Muscle layer of duodenum (tissue), 2 donors: ENCODE measurements around the gene KIAA0825.

Experiments used
- H3K27ac ChIP-seq: one replicate; pipeline ENCODE4 v1.7.0; 2013; ENCODE audit warnings: mild to moderate bottlenecking, low read length
- H3K27me3 ChIP-seq: one replicate; pipeline ENCODE4 v1.7.0; 2013; ENCODE audit warnings: low read depth, mild to moderate bottlenecking, control low read depth, low read length
- H3K36me3 ChIP-seq, 2 donors: one replicate each; pipeline ENCODE4 v1.7.0; 2013; ENCODE audit warnings: low read length in 2 of 2, control low read depth in 1 of 2, mild to moderate bottlenecking in 1 of 2; ENCODE audit not compliant: insufficient read depth in 2 of 2, control insufficient read depth in 1 of 2
- H3K4me1 ChIP-seq, 2 donors: one replicate each; pipeline ENCODE4 v1.7.0; 2013; ENCODE audit warnings: low read length in 2 of 2, mild to moderate bottlenecking in 2 of 2, control low read depth in 1 of 2, moderate library complexity in 1 of 2; ENCODE audit not compliant: insufficient read depth in 2 of 2, control insufficient read depth in 1 of 2
- H3K4me3 ChIP-seq, 2 donors: one replicate each; pipeline ENCODE4 v1.7.0; 2013; ENCODE audit warnings: low read length in 2 of 2, low read depth in 1 of 2, mild to moderate bottlenecking in 1 of 2
- H3K9me3 ChIP-seq, 2 donors: one replicate each; pipeline ENCODE4 v1.7.0; 2013; ENCODE audit warnings: low read length in 2 of 2, control low read depth in 1 of 2, mild to moderate bottlenecking in 1 of 2; ENCODE audit not compliant: control insufficient read depth in 1 of 2
- donor health status: healthy.

KIAA0825 gene

DNA sequence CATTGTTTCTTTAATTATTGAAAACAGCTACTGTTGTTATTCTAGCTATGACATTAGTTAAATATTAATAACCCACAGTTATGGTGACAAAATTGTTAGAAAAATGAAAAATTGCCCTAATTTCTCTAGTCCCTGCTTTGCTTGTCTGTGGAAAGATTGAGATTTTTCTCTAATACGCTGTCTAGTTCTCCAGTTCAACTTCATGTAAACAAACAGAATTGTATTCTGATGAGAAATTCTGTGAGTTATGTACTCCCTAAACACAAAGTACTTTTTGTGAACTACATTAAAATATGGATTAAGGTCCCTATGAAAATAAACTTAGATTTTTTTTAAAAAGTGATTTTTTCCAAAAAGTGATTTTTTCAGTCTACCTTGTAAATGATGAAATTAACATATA lies 8.8 kb upstream of the KIAA0825 start:
- Histone ChIP-seq H3K36me3 (peaks cover 13 to 22% of the 10 kb centered on the region in 2 donors), H3K4me1 (no peaks in the 10 kb centered on the region), H3K9me3 (peaks cover 0 to 3% of the 10 kb centered on the region in 2 donors), H3K27me3 (no peaks in the 10 kb centered on the region), H3K4me3 (no peak overlapping the region), H3K27ac (no peak overlapping the region)

DNA sequence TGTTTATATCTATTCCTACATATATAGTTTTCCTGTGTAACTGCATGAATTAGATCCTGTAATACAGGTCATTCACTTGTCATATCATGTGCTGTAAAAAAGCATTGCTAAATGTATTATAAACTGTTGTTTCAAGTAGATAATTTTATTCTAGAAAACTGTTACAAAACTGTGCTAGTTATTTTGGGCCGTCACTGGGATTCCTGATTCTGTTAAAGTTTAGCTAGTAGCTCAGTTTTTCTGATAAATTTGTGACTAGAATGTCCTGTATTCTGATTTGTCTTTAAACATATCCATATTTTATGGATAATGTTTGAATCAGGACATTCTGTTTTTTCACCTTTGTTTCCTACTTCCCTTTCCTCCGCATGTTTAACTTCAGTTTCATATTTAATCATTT lies 5.5 kb upstream of the KIAA0825 start:
- H3K4me3 ChIP-seq, result no peak overlapping the region
- H3K27me3 ChIP-seq, result no peaks in the 10 kb centered on the region
- no peak overlapping the region for H3K27ac ChIP-seq
- no peaks in the 10 kb centered on the region for H3K9me3 ChIP-seq
- peaks cover 6 to 10% of the 10 kb centered on the region in 2 donors for H3K4me1 ChIP-seq
- H3K36me3 ChIP-seq, result no peaks in the 10 kb centered on the region

DNA sequence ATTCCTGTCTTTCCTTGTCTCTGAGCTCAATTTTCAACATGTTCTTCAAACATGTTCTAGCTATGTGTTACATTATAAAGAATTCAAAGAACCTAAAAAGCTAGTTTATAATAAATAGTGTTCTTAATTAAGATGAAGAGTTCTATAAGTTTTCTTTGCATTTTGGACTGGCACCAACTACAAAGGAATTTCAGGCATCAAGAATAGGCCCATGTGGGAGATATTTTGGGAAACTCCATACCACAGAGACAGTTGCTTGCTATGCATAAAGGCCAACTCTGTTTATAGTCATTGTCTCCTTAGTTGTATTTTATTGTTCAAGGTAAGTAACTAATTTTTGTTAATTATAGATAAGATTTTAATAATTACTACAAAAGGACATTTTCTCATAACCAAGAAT lies 4.6 kb upstream of the KIAA0825 start:
- Histone ChIP-seq H3K27me3 (no peaks in the 10 kb centered on the region), H3K4me1 (peaks cover 6 to 10% of the 10 kb centered on the region in 2 donors), H3K9me3 (no peaks in the 10 kb centered on the region), H3K27ac (no peak overlapping the region), H3K36me3 (no peaks in the 10 kb centered on the region), H3K4me3 (no peak overlapping the region)

DNA sequence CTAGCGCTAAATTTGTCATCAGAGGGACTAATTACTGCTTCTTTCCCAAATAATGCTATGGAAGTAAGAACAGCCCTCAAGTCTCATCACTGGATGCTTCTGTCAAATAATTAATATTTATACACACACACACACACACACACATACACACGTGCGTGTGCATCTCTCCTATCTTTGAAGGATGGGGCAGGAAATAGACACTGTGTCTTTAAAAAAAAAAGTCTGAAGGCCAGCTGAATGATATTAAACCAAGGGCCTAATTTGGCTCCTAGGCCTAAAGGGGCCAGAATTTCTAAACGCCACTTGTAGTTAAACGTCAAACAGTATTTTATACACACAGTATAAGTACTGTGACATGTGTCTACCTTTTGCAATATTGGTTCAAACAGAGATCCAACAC lies 3.4 kb upstream of the KIAA0825 start:
- Histone ChIP-seq H3K27me3 (no peaks in the 10 kb centered on the region), H3K4me3 (no peak overlapping the region), H3K27ac (no peak overlapping the region)

DNA sequence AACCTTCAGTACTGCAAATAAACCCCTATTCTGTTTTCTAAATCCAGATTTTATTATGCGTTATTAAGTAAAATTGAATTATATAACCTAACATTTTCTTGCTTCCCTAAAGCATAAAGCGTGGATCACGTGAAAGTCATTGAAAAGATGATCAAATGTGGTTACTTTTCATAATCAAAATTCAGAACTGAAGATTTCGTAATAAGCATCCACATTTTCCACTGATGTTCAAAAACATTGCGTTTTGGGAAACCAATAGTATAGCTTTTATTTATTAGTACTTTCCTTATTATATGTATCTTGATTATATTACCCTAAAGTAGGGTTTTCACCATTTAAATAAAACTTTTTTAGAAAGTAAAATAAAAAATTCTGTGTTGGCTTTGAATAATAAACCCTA lies 1.9 kb upstream of the KIAA0825 start:
- H3K27ac ChIP-seq, result no peak overlapping the region
- H3K9me3 ChIP-seq, result no peaks in the 10 kb centered on the region
- H3K4me1 ChIP-seq, result peaks cover 6 to 19% of the 10 kb centered on the region in 2 donors
- H3K27me3 ChIP-seq, result no peaks in the 10 kb centered on the region
- no peaks in the 10 kb centered on the region for H3K36me3 ChIP-seq
- H3K4me3 ChIP-seq, result no peak overlapping the region

More for the DNA sequence above, 3.4 kb upstream of the KIAA0825 start:
- no peaks in the 10 kb centered on the region for H3K36me3 ChIP-seq
- no peaks in the 10 kb centered on the region for H3K9me3 ChIP-seq
- peaks cover 6 to 19% of the 10 kb centered on the region in 2 donors for H3K4me1 ChIP-seq

DNA sequence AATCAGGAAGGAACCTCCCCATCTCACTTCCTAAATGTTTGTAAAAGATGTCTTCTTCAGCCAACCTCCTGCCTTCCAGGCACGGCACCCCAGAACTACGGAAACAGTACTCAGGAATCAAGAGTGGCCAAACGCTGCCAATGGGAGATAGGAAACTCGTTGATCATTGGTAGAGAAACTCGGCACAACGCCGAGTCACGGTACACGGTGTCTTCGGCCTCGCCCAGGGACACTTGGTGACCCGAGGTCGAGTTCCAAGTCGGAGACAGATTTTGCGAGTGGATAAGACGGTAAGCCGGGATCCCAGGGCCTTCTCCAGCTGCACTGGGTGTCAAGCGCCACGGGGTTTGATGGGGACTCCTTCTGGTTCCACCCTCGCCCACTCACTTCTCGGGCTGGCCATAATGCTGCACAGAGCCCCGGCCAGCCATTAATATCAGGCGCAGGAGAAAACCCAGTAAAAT lies 343 bp downstream of the KIAA0825 start:
- H3K27ac ChIP-seq, result peak overlapping the region; percentile 63
- peaks cover 6 to 19% of the 10 kb centered on the region in 2 donors for H3K4me1 ChIP-seq
- H3K9me3 ChIP-seq, result no peaks in the 10 kb centered on the region

DNA sequence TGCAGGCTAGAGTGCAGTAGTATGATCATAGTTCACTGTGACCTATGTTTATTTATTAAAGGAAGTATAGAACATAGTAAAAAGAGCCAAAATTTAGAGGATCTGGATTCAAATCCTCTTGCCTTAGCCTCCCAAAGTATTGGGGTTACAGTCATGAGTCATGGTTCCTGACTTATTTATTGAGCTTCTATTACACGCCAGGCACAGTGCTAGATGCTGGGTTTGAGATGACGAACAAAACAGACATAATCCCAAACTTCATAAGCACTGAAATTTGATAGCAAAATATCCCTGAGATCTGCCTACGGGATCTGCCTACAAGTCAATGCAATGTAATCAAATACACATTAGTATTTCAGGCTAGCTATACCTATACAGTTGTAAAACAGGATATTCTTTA lies 2.5 kb downstream of the KIAA0825 start:
- no peak overlapping the region for H3K27ac ChIP-seq
- H3K9me3 ChIP-seq, result no peaks in the 10 kb centered on the region
- H3K36me3 ChIP-seq, result no peaks in the 10 kb centered on the region
- H3K4me1 ChIP-seq, result peaks cover 6 to 19% of the 10 kb centered on the region in 2 donors
- no peaks in the 10 kb centered on the region for H3K27me3 ChIP-seq
- no peak overlapping the region for H3K4me3 ChIP-seq

More for the DNA sequence above, 343 bp downstream of the KIAA0825 start:
- Histone ChIP-seq H3K36me3 (no peaks in the 10 kb centered on the region), H3K4me3 (peak overlapping the region; percentile 83 to 100), H3K27me3 (no peaks in the 10 kb centered on the region)

DNA sequence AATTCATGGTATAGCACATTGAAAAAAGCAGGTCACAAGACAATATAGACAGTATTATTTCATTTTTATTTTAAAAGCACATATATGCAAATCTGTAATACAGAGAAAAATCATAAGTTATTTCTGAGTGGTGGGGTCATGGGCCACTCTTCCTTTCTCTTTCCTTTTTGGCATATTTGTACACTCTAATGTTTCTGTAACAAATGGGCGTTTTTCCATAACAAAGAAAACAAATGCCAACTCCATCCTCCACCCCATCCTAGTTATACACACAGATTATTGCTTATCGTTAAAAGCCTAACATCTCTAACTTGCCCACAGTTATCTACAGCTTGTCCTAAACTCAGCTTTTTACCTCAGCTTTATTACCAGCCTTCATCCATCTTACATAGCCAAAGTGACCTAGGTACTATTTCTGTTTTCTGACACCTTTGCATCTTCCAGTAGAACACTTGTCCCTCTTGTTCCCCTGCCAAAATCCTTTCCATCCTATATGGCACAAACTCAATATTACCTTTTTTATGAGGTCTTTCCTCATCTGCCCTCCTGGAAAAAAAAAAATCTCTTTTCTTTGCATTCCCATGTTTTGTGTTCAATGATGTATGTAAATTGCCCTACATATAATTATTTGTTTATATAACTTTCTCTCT lies 4.1 kb downstream of the KIAA0825 start:
- Histone ChIP-seq H3K27me3 (no peaks in the 10 kb centered on the region), H3K36me3 (no peaks in the 10 kb centered on the region), H3K27ac (no peak overlapping the region), H3K4me3 (no peak overlapping the region), H3K9me3 (no peaks in the 10 kb centered on the region), H3K4me1 (peaks cover 3 to 12% of the 10 kb centered on the region in 2 donors)

DNA sequence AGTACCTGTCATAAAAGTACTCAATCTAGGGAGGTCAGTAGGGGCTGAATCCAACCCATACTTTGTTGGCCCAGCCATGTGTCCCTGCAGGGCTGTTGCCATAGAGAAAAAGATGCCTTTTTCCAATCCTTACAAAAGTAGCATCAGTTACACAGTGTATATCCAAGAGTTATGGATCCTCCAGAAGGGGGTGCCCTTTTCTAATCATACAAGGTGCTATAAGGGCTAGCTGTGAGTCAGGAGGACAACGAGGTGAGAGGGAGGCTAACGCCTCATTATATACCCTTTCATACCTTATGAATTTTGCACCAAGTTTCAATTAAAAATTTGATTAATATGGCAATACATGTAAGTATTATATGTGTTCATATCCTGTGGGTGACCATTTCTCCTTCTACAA lies 4.8 kb downstream of the KIAA0825 start:
- H3K27me3 ChIP-seq, result no peaks in the 10 kb centered on the region
- no peak overlapping the region for H3K27ac ChIP-seq
- no peak overlapping the region for H3K4me3 ChIP-seq
- no peaks in the 10 kb centered on the region for H3K9me3 ChIP-seq
- no peaks in the 10 kb centered on the region for H3K36me3 ChIP-seq
- H3K4me1 ChIP-seq, result peaks cover 0 to 9% of the 10 kb centered on the region in 2 donors

DNA sequence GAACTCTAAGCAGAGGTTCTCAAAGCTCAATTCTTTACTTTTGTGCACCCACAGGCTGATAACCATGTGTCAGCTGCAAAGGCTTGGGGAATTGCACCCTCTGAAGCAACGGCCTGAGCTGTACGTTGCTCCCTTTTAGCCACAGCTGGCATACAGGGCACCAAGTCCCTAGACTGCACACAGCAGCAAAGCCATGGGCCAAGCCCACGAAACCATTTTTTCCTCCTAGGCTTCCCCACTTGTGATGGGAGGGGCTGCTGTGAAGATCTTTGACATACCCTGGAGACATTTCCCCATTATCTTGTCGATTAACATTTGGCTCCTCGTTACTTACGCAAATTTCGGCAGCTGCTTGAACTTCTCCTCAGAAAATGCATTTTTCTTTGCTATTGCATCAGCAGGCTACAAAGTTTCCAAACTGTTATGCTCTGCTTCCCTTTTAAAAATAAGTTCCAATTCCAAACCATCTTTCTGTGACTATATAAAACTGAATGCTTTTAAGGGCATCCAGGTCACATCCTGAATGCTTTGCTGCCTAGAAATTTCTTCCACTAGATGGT lies 23.0 kb downstream of the KIAA0825 start:
- Histone ChIP-seq H3K36me3 (no peaks in the 10 kb centered on the region), H3K4me1 (no peaks in the 10 kb centered on the region), H3K9me3 (peaks cover 0 to 5% of the 10 kb centered on the region in 2 donors), H3K27ac (no peak overlapping the region), H3K4me3 (no peak overlapping the region), H3K27me3 (no peaks in the 10 kb centered on the region)

DNA sequence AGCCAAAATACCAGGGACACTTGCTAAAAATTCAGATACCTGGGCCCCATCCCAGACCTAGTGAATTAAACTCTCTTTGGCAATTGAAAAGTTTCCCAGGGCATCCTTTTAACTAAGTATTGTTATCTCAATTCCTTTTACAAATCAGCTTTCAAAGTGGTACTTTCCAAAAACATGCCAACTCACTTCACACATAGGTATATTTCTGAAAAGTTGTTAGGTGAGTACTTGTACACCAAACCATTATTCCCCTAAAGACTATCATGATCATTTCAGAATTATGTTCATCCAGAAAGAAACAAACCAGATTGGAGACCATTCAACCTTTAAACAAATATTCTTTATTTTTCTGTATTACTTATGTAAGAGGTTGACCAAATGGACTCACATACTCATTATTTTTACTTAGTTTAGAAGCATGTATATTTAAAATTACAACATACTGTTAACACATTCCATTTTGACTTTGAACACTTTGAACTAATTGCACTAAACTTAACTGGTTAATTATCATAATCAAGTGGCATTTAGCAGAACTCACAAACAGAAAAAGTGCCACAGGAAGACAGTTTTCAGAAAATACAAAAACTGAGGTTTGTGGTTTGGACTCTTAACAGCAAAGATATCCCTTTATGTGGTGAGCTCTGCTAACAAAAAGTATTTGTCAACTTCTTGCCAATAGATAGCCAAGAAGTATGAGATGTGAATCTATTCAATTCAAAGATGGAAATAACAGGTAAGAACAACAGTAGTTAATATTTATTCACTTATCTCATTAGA lies 40.7 kb downstream of the KIAA0825 start:
- Histone ChIP-seq H3K27ac (no peak overlapping the region), H3K36me3 (peaks cover 0 to 4% of the 10 kb centered on the region in 2 donors), H3K27me3 (no peaks in the 10 kb centered on the region), H3K9me3 (no peaks in the 10 kb centered on the region), H3K4me1 (no peaks in the 10 kb centered on the region), H3K4me3 (no peak overlapping the region)
